ENCODE results near the gene BEND5. TPM values are rescaled to one million over a fixed set of nuclear protein-coding genes. Genes with fewer than 3 reads are reported as not detected.

Gene BEND5
- total and polyA plus RNA-seq, 2 of the 8 experiments (the other 6 are each of a cell fraction or from before 2014, with no cell fraction given) = 3.8 to 7.5 TPM

- TF ChIP-seq ASH2L (IDR thresholded peaks at IDR 0.05; ENCODE audit: low read length) = peak; percentile 97
- no peak for TF ChIP-seq NANOG (IDR thresholded peaks at IDR 0.05; ENCODE audit: insufficient read depth, low read depth, low read length, poor library complexity, severe bottlenecking)
- TF ChIP-seq RNF2 (IDR thresholded peaks at IDR 0.05; ENCODE audit: borderline replicate concordance, low read depth, low read length, missing control alignments, poor library complexity, severe bottlenecking) = no peak
- TF ChIP-seq BRCA1 (IDR thresholded peaks at IDR 0.05; ENCODE audit: low read depth, low read length) = no peak
- TF ChIP-seq KDM1A (IDR thresholded peaks at IDR 0.05; ENCODE audit: borderline replicate concordance, low read length) = no peak
- peak; percentile 62 for TF ChIP-seq PHF8 (conservative IDR thresholded peaks at IDR 0.05; ENCODE audit: low read depth, low read length)
- TF ChIP-seq SIN3A (conservative IDR thresholded peaks at IDR 0.05 in 1 of 2, IDR thresholded peaks at IDR 0.05 in 1 of 2; ENCODE audit: low read depth in 1 of 2, low read length in 2 of 2) = peak in 1 of 2 experiments; percentile 67; a peak in 1 of 4 replicates
- peak; percentile 65 for TF ChIP-seq KDM4A (IDR thresholded peaks at IDR 0.05; ENCODE audit: low read depth, low read length, severe bottlenecking)
- TF ChIP-seq FOSL1 (IDR thresholded peaks at IDR 0.05; ENCODE audit: insufficient read depth, low read depth, low read length) = no peak
- TF ChIP-seq BACH1 (IDR thresholded peaks at IDR 0.05; ENCODE audit: low read length) = no peak
- TF ChIP-seq EGR1 (IDR thresholded peaks at IDR 0.05; ENCODE audit: borderline replicate concordance, low read depth, low read length) = 0 out of 2 replicates have a peak, but pooled peaks have one; percentile 34
Observed at GRCh38 chr1:48776393-48777218, at the start of gene BEND5 (continued).

All from H1 (cell line).